ENCODE data around the gene CMPK2. TPM values are rescaled to one million over a fixed set of nuclear protein-coding genes. Genes with fewer than 3 reads are reported as not detected.

Gene CMPK2
- total and polyA plus RNA-seq, 4 donors = 6.6 to 15.3 (median 7.4) TPM

- no peaks in the 10 kb centered on the region for H3K27me3 ChIP-seq (ENCODE audit: control insufficient read depth, insufficient read depth, low read length)
- no peaks in the 10 kb centered on the region for H3K9me3 ChIP-seq (ENCODE audit: control insufficient read depth, insufficient read depth, low read length)
- no peak for DNase-seq (ENCODE audit: low read depth in 4 of 6, low spot score in 6 of 6)
- H3K36me3 ChIP-seq (ENCODE audit: control insufficient read depth, insufficient read depth, low read length) = no peaks in the 10 kb centered on the region
- WGBS (ENCODE audit: insufficient coverage) = 82% methylated on average over 5 of the region's 5 CpGs
- no peak overlapping the region for H3K4me3 ChIP-seq (ENCODE audit: low read depth, low read length)
- H3K27ac ChIP-seq (ENCODE audit: low read depth, low read length) = no peak overlapping the region
- H3K4me1 ChIP-seq (ENCODE audit: control insufficient read depth, insufficient read depth, low read length) = no peaks in the 10 kb centered on the region
These were observed 45.5 kb downstream of the CMPK2 start for GRCh38 chr2:6820236-6820635.

GRCh38 chr2:6819668-6820067, 46.0 kb downstream of the CMPK2 start:
- Histone ChIP-seq H3K9me3 (ENCODE audit: control insufficient read depth, insufficient read depth, low read length) (no peaks in the 10 kb centered on the region), H3K4me1 (ENCODE audit: control insufficient read depth, insufficient read depth, low read length) (no peaks in the 10 kb centered on the region), H3K27ac (ENCODE audit: low read depth, low read length) (no peak overlapping the region), H3K36me3 (ENCODE audit: control insufficient read depth, insufficient read depth, low read length) (no peaks in the 10 kb centered on the region), H3K4me3 (ENCODE audit: low read depth, low read length) (no peak overlapping the region), H3K27me3 (ENCODE audit: control insufficient read depth, insufficient read depth, low read length) (no peaks in the 10 kb centered on the region)
- no CpG with 5 or more reads among the region's 3 CpGs for WGBS (ENCODE audit: insufficient coverage)
- no peak for DNase-seq (ENCODE audit: low read depth in 4 of 6, low spot score in 6 of 6)

GRCh38 chr2:6818012-6818411, 47.7 kb downstream of the CMPK2 start:
- DNase-seq (ENCODE audit: low read depth in 4 of 6, low spot score in 6 of 6) = peak in 1 of 6 donors; percentile 71
- Histone ChIP-seq H3K27ac (ENCODE audit: low read depth, low read length) (no peak overlapping the region), H3K9me3 (ENCODE audit: control insufficient read depth, insufficient read depth, low read length) (no peaks in the 10 kb centered on the region), H3K27me3 (ENCODE audit: control insufficient read depth, insufficient read depth, low read length) (no peaks in the 10 kb centered on the region), H3K4me1 (ENCODE audit: control insufficient read depth, insufficient read depth, low read length) (no peaks in the 10 kb centered on the region), H3K36me3 (ENCODE audit: control insufficient read depth, insufficient read depth, low read length) (no peaks in the 10 kb centered on the region), H3K4me3 (ENCODE audit: low read depth, low read length) (no peak overlapping the region)
- 67% methylated on average over 2 of the region's 5 CpGs for WGBS (ENCODE audit: insufficient coverage)

GRCh38 chr2:6814869-6815268, 50.8 kb downstream of the CMPK2 start:
- WGBS (ENCODE audit: insufficient coverage) = 94% methylated on average over 2 of the region's 5 CpGs
- Histone ChIP-seq H3K27me3 (ENCODE audit: control insufficient read depth, insufficient read depth, low read length) (no peaks in the 10 kb centered on the region), H3K4me3 (ENCODE audit: low read depth, low read length) (no peak overlapping the region), H3K9me3 (ENCODE audit: control insufficient read depth, insufficient read depth, low read length) (no peaks in the 10 kb centered on the region), H3K27ac (ENCODE audit: low read depth, low read length) (no peak overlapping the region), H3K4me1 (ENCODE audit: control insufficient read depth, insufficient read depth, low read length) (no peaks in the 10 kb centered on the region), H3K36me3 (ENCODE audit: control insufficient read depth, insufficient read depth, low read length) (no peaks in the 10 kb centered on the region)
- no peak for DNase-seq (ENCODE audit: low read depth in 4 of 6, low spot score in 6 of 6)

GRCh38 chr2:6814312-6814711, 51.4 kb downstream of the CMPK2 start:
- no peaks in the 10 kb centered on the region for H3K36me3 ChIP-seq (ENCODE audit: control insufficient read depth, insufficient read depth, low read length)
- 87% methylated on average over 10 of the region's 10 CpGs for WGBS (ENCODE audit: insufficient coverage)
- H3K4me1 ChIP-seq (ENCODE audit: control insufficient read depth, insufficient read depth, low read length) = no peaks in the 10 kb centered on the region
- no peak overlapping the region for H3K4me3 ChIP-seq (ENCODE audit: low read depth, low read length)
- no peak overlapping the region for H3K27ac ChIP-seq (ENCODE audit: low read depth, low read length)
- no peak for DNase-seq (ENCODE audit: low read depth in 4 of 6, low spot score in 6 of 6)
- no peaks in the 10 kb centered on the region for H3K9me3 ChIP-seq (ENCODE audit: control insufficient read depth, insufficient read depth, low read length)
- no peaks in the 10 kb centered on the region for H3K27me3 ChIP-seq (ENCODE audit: control insufficient read depth, insufficient read depth, low read length)

GRCh38 chr2:6813573-6813972, 52.1 kb downstream of the CMPK2 start:
- H3K36me3 ChIP-seq (ENCODE audit: control insufficient read depth, insufficient read depth, low read length) = no peaks in the 10 kb centered on the region
- 100% methylated on average over 2 of the region's 2 CpGs for WGBS (ENCODE audit: insufficient coverage)
- no peaks in the 10 kb centered on the region for H3K27me3 ChIP-seq (ENCODE audit: control insufficient read depth, insufficient read depth, low read length)
- no peak overlapping the region for H3K4me3 ChIP-seq (ENCODE audit: low read depth, low read length)
- no peak overlapping the region for H3K27ac ChIP-seq (ENCODE audit: low read depth, low read length)
- DNase-seq (ENCODE audit: low read depth in 4 of 6, low spot score in 6 of 6) = no peak
- H3K9me3 ChIP-seq (ENCODE audit: control insufficient read depth, insufficient read depth, low read length) = no peaks in the 10 kb centered on the region
- H3K4me1 ChIP-seq (ENCODE audit: control insufficient read depth, insufficient read depth, low read length) = no peaks in the 10 kb centered on the region

GRCh38 chr2:6812857-6813530, 52.7 kb downstream of the CMPK2 start:
- 67% methylated on average over 8 of the region's 12 CpGs for WGBS (ENCODE audit: insufficient coverage)
- no peaks in the 10 kb centered on the region for H3K36me3 ChIP-seq (ENCODE audit: control insufficient read depth, insufficient read depth, low read length)
- no peak overlapping the region for H3K4me3 ChIP-seq (ENCODE audit: low read depth, low read length)
- no peak for DNase-seq (ENCODE audit: low read depth in 4 of 6, low spot score in 6 of 6)
- H3K4me1 ChIP-seq (ENCODE audit: control insufficient read depth, insufficient read depth, low read length) = no peaks in the 10 kb centered on the region
- no peaks in the 10 kb centered on the region for H3K27me3 ChIP-seq (ENCODE audit: control insufficient read depth, insufficient read depth, low read length)
- H3K27ac ChIP-seq (ENCODE audit: low read depth, low read length) = no peak overlapping the region
- H3K9me3 ChIP-seq (ENCODE audit: control insufficient read depth, insufficient read depth, low read length) = no peaks in the 10 kb centered on the region

- Histone ChIP-seq H3K4me3 (ENCODE audit: low read depth, low read length) (no peak overlapping the region), H3K27me3 (ENCODE audit: control insufficient read depth, insufficient read depth, low read length) (no peaks in the 10 kb centered on the region), H3K27ac (ENCODE audit: low read depth, low read length) (no peak overlapping the region), H3K9me3 (ENCODE audit: control insufficient read depth, insufficient read depth, low read length) (no peaks in the 10 kb centered on the region), H3K36me3 (ENCODE audit: control insufficient read depth, insufficient read depth, low read length) (no peaks in the 10 kb centered on the region), H3K4me1 (ENCODE audit: control insufficient read depth, insufficient read depth, low read length) (no peaks in the 10 kb centered on the region)
- WGBS (ENCODE audit: insufficient coverage) = 89% methylated on average over 5 of the region's 6 CpGs
- no peak for DNase-seq (ENCODE audit: low read depth in 4 of 6, low spot score in 6 of 6)
These were observed 54.7 kb downstream of the CMPK2 start for GRCh38 chr2:6810961-6811360.

GRCh38 chr2:6808426-6808825, 57.3 kb downstream of the CMPK2 start:
- WGBS (ENCODE audit: insufficient coverage) = no CpG with 5 or more reads among the region's 1 CpG
- Histone ChIP-seq H3K4me1 (ENCODE audit: control insufficient read depth, insufficient read depth, low read length) (no peaks in the 10 kb centered on the region), H3K4me3 (ENCODE audit: low read depth, low read length) (no peak overlapping the region), H3K27me3 (ENCODE audit: control insufficient read depth, insufficient read depth, low read length) (no peaks in the 10 kb centered on the region), H3K27ac (ENCODE audit: low read depth, low read length) (no peak overlapping the region), H3K36me3 (ENCODE audit: control insufficient read depth, insufficient read depth, low read length) (no peaks in the 10 kb centered on the region), H3K9me3 (ENCODE audit: control insufficient read depth, insufficient read depth, low read length) (no peaks in the 10 kb centered on the region)
- DNase-seq (ENCODE audit: low read depth in 4 of 6, low spot score in 6 of 6) = no peak

- 36% methylated on average over 5 of the region's 6 CpGs for WGBS (ENCODE audit: insufficient coverage)
- Histone ChIP-seq H3K9me3 (ENCODE audit: control insufficient read depth, insufficient read depth, low read length) (no peaks in the 10 kb centered on the region), H3K4me3 (ENCODE audit: low read depth, low read length) (no peak overlapping the region), H3K4me1 (ENCODE audit: control insufficient read depth, insufficient read depth, low read length) (no peaks in the 10 kb centered on the region), H3K27ac (ENCODE audit: low read depth, low read length) (no peak overlapping the region), H3K27me3 (ENCODE audit: control insufficient read depth, insufficient read depth, low read length) (no peaks in the 10 kb centered on the region), H3K36me3 (ENCODE audit: control insufficient read depth, insufficient read depth, low read length) (no peaks in the 10 kb centered on the region)
- DNase-seq (ENCODE audit: low read depth in 4 of 6, low spot score in 6 of 6) = no peak
These were observed 59.1 kb downstream of the CMPK2 start for GRCh38 chr2:6806604-6807003.

All from spinal cord (tissue), 10 donors.